Astrocyte (in vitro differentiated cells and primary cell): Measurements from ENCODE around the gene IQCE. TPM values are rescaled to one million over a fixed set of nuclear protein-coding genes. Genes with fewer than 3 reads are reported as not detected.

ENCODE experiments used
- DNase-seq: peaks from one replicate; pipeline ENCODE4 v3.0.0-alpha.2; 2010; ENCODE audit warnings: low read depth
- FAIRE-seq: peaks from 2 replicates; lab custom pipeline; 2011; peaks lifted over from hg19 to GRCh38; lab: Jason Lieb, UNC
- H2AFZ ChIP-seq: 2 replicates; pipeline ENCODE4 v1.6.0; 2012; ENCODE audit warnings: low read depth, low read length, inconsistent platforms
- H3K27ac ChIP-seq: 2 replicates; pipeline ENCODE4 v1.5.1; 2011; ENCODE audit warnings: low read depth, low read length, inconsistent platforms
- H3K27me3 ChIP-seq: 2 replicates; pipeline ENCODE4 v1.6.0; 2011; ENCODE audit warnings: low read length, inconsistent platforms; ENCODE audit not compliant: insufficient read depth
- H3K36me3 ChIP-seq: 2 replicates; pipeline ENCODE4 v1.5.1; 2011; ENCODE audit warnings: low read length, inconsistent platforms; ENCODE audit not compliant: insufficient read depth
- H3K4me1 ChIP-seq: 2 replicates; pipeline ENCODE4 v1.5.1; 2011; ENCODE audit warnings: low read length, inconsistent platforms; ENCODE audit not compliant: insufficient read depth
- H3K4me2 ChIP-seq: 2 replicates; pipeline ENCODE4 v1.6.0; 2012; ENCODE audit warnings: low read length, inconsistent platforms
- H3K4me3 ChIP-seq: 2 replicates; pipeline ENCODE4 v1.5.1; 2011; ENCODE audit warnings: low read depth, mild to moderate bottlenecking, low read length, inconsistent platforms; ENCODE audit not compliant: insufficient read depth
- H3K79me2 ChIP-seq: 2 replicates; pipeline ENCODE4 v1.6.0; 2012; ENCODE audit warnings: mild to moderate bottlenecking, low read length, inconsistent platforms; ENCODE audit not compliant: insufficient read depth
- H3K9ac ChIP-seq: 2 replicates; pipeline ENCODE4 v1.6.0; 2012; ENCODE audit warnings: mild to moderate bottlenecking, low read length, inconsistent platforms
- H3K9me3 ChIP-seq: 2 replicates; pipeline ENCODE4 v1.5.1; 2012; ENCODE audit warnings: low read depth, mild to moderate bottlenecking, low read length, inconsistent platforms; ENCODE audit not compliant: insufficient read depth
- H4K20me1 ChIP-seq: 2 replicates; pipeline ENCODE4 v1.6.0; 2012; ENCODE audit warnings: low read length, inconsistent platforms; ENCODE audit not compliant: insufficient read depth
- H3K27ac Mint-ChIP-seq: one replicate; pipeline ENCODE4 v1.8.0; 2021; ENCODE audit warnings: mild to moderate bottlenecking, mixed read lengths; ENCODE audit not compliant: unreplicated experiment
- H3K27me3 Mint-ChIP-seq: one replicate; pipeline ENCODE4 v1.8.0; 2021; ENCODE audit warnings: low read depth, mixed read lengths; ENCODE audit not compliant: unreplicated experiment
- H3K36me3 Mint-ChIP-seq: one replicate; pipeline ENCODE4 v1.8.0; 2021; ENCODE audit warnings: low read depth, mixed read lengths; ENCODE audit not compliant: unreplicated experiment
- H3K4me1 Mint-ChIP-seq: one replicate; pipeline ENCODE4 v1.8.0; 2021; ENCODE audit warnings: low read depth, mixed read lengths; ENCODE audit not compliant: unreplicated experiment
- H3K4me3 Mint-ChIP-seq: one replicate; pipeline ENCODE4 v1.8.0; 2021; ENCODE audit warnings: mild to moderate bottlenecking, moderate library complexity, mixed read lengths; ENCODE audit not compliant: unreplicated experiment
- H3K9me3 Mint-ChIP-seq: one replicate; pipeline ENCODE4 v1.8.0; 2021; ENCODE audit warnings: mild to moderate bottlenecking, mixed read lengths; ENCODE audit not compliant: unreplicated experiment
- CTCF ChIP-seq: IDR thresholded peaks from 2 replicates; pipeline ENCODE4 v1.5.1; 2011; ENCODE audit warnings: low read depth, mild to moderate bottlenecking, inconsistent platforms, low read length, moderate library complexity; ENCODE audit not compliant: insufficient read depth
- EZH2 ChIP-seq: IDR thresholded peaks from 2 replicates; pipeline ENCODE4 v1.6.1; 2012; ENCODE audit warnings: mild to moderate bottlenecking, low read length, inconsistent platforms; ENCODE audit not compliant: insufficient read depth
- total RNA-seq: library from RNA; stranded (reverse); gene quantifications from 2 replicates; pipeline ENCODE4 v1.2.1, GENCODE V29; 2021

Gene IQCE
- total RNA-seq, 1 donor from 2014 or later = 13.1 TPM

GRCh38 chr7:2582006-2582735, 23.4 kb downstream of the IQCE start:
- H3K9ac ChIP-seq = no peak overlapping the region
- H3K4me1 ChIP-seq = no peaks in the 10 kb centered on the region
- no peak overlapping the region for H3K27ac ChIP-seq
- DNase-seq (no peak), FAIRE-seq (no peak)
- H2AFZ ChIP-seq = no peak overlapping the region
- Mint-ChIP-seq H3K9me3 (no peaks in the 10 kb centered on the region), H3K36me3 (peaks cover 17% of the 10 kb centered on the region), H3K27ac (no peak overlapping the region), H3K27me3 (peaks cover 3% of the 10 kb centered on the region), H3K4me3 (no peak overlapping the region), H3K4me1 (peaks cover 3% of the 10 kb centered on the region)
- no peaks in the 10 kb centered on the region for H3K36me3 ChIP-seq
- no peaks in the 10 kb centered on the region for H4K20me1 ChIP-seq
- no peaks in the 10 kb centered on the region for H3K79me2 ChIP-seq
- no peaks in the 10 kb centered on the region for H3K9me3 ChIP-seq
- TF ChIP-seq EZH2 = no peak
- TF ChIP-seq CTCF = no peak
- H3K27me3 ChIP-seq = no peaks in the 10 kb centered on the region
- H3K4me3 ChIP-seq = no peak overlapping the region
- no peak overlapping the region for H3K4me2 ChIP-seq

GRCh38 chr7:2583798-2584580, 25.2 kb downstream of the IQCE start:
- H3K27me3 ChIP-seq = no peaks in the 10 kb centered on the region
- no peaks in the 10 kb centered on the region for H3K36me3 ChIP-seq
- peaks cover 22% of the 10 kb centered on the region for H3K36me3 Mint-ChIP-seq
- DNase-seq = no peak
- no peaks in the 10 kb centered on the region for H3K9me3 Mint-ChIP-seq
- H3K9me3 ChIP-seq = no peaks in the 10 kb centered on the region
- TF ChIP-seq CTCF (no peak), EZH2 (no peak)
- peaks cover 3% of the 10 kb centered on the region for H3K27me3 Mint-ChIP-seq
- H3K4me2 ChIP-seq = no peak overlapping the region
- FAIRE-seq = no peak
- H3K79me2 ChIP-seq = no peaks in the 10 kb centered on the region
- no peak overlapping the region for H3K9ac ChIP-seq
- H2AFZ ChIP-seq = no peak overlapping the region
- peaks cover 3% of the 10 kb centered on the region for H3K4me1 Mint-ChIP-seq
- no peak overlapping the region for H3K27ac Mint-ChIP-seq
- no peaks in the 10 kb centered on the region for H3K4me1 ChIP-seq
- no peak overlapping the region for H3K4me3 Mint-ChIP-seq
- H3K27ac ChIP-seq = no peak overlapping the region
- H4K20me1 ChIP-seq = no peaks in the 10 kb centered on the region
- no peak overlapping the region for H3K4me3 ChIP-seq

DNA sequence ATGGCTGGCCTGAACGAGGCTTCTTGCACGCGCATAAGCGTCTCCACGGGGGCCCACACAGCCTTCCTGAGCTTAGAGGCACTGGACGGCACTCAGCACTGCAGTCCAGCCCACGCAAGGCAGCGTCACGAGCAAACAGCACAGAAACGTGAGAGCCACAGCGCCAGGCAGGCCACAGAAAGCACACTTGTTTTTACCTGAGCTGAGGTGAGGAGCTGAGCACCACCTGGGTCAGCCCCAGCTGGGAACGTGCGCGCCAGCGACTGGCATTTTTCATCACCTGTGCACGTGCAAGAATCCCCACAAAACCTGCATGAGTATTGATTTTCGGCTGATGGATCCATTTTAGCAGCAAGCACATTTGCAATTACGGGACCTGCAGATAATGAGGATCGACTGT, 26.7 kb downstream of the IQCE start:
- no peak overlapping the region for H3K4me3 Mint-ChIP-seq
- peaks cover 29% of the 10 kb centered on the region for H3K36me3 Mint-ChIP-seq
- H3K27ac ChIP-seq = no peak overlapping the region
- H3K27me3 ChIP-seq = no peaks in the 10 kb centered on the region
- H3K4me1 ChIP-seq = no peaks in the 10 kb centered on the region
- H3K4me1 Mint-ChIP-seq = peaks cover 3% of the 10 kb centered on the region
- no peak overlapping the region for H3K9ac ChIP-seq
- no peaks in the 10 kb centered on the region for H3K9me3 ChIP-seq
- no peak overlapping the region for H2AFZ ChIP-seq
- peaks cover 5% of the 10 kb centered on the region for H3K27me3 Mint-ChIP-seq
- no peaks in the 10 kb centered on the region for H3K79me2 ChIP-seq
- TF ChIP-seq CTCF (no peak), EZH2 (no peak)
- H4K20me1 ChIP-seq = no peaks in the 10 kb centered on the region
- no peaks in the 10 kb centered on the region for H3K36me3 ChIP-seq
- FAIRE-seq (no peak), DNase-seq (no peak)
- H3K4me2 ChIP-seq = no peak overlapping the region
- H3K4me3 ChIP-seq = no peak overlapping the region
- H3K27ac Mint-ChIP-seq = no peak overlapping the region
- no peaks in the 10 kb centered on the region for H3K9me3 Mint-ChIP-seq
